ENCODE results near the gene DCBLD1.

GRCh38 chr6:117595099-117595923 is 112.8 kb downstream of the DCBLD1 start:
- TF ChIP-seq CTCF (IDR thresholded peaks at IDR 0.05; ENCODE audit: low read depth, low read length, missing input control) (no peak), YY1 (IDR thresholded peaks at IDR 0.05) (no peak), REST (IDR thresholded peaks at IDR 0.05) (no peak), SP1 (IDR thresholded peaks at IDR 0.05) (no peak), ZBTB33 (IDR thresholded peaks at IDR 0.05) (no peak), MAX (IDR thresholded peaks at IDR 0.05) (no peak), RXRA (IDR thresholded peaks at IDR 0.05) (no peak), RAD21 (IDR thresholded peaks at IDR 0.05) (no peak), EGR1 (IDR thresholded peaks at IDR 0.05; ENCODE audit: low read depth in 2 of 2) (no peak), TAF1 (conservative IDR thresholded peaks at IDR 0.05) (no peak), ATF3 (IDR thresholded peaks at IDR 0.05) (no peak), JUND (IDR thresholded peaks at IDR 0.05) (no peak), GABPA (IDR thresholded peaks at IDR 0.05 in 1 of 2, conservative IDR thresholded peaks at IDR 0.05 in 1 of 2) (no peak)

All from liver (tissue), 3 donors.